ENCODE data around the gene NUDT5. TPM values are rescaled to one million over a fixed set of nuclear protein-coding genes. Genes with fewer than 3 reads are reported as not detected.

The NUDT5 gene
- total RNA-seq, 1 experiment from 2014 or later, result 117 TPM

- H4K8ac ChIP-seq (replicated peaks; ENCODE audit: insufficient read length, low read depth, low read length), result no peak overlapping the region
- no peak overlapping the region for H2BK15ac ChIP-seq (ENCODE audit: low read depth, low read length)
- H3K23ac ChIP-seq (ENCODE audit: insufficient read length, low read depth, low read length), result no peak overlapping the region
- peak overlapping the region; percentile 80 for H3K4me2 ChIP-seq (ENCODE audit: insufficient read depth, insufficient read length, low read length)
- H3K27me3 ChIP-seq (ENCODE audit: insufficient read depth, low read length), result no peaks in the 10 kb centered on the region
- peak overlapping the region; percentile 49 for H3K27ac ChIP-seq (ENCODE audit: insufficient read length, low read depth, low read length)
- no peak overlapping the region for H3K4ac ChIP-seq (ENCODE audit: low read depth, low read length)
- H3K27me3 Mint-ChIP-seq (ENCODE audit: low read depth), result no peaks in the 10 kb centered on the region
- peaks cover 28% of the 10 kb centered on the region for H3K79me2 ChIP-seq (ENCODE audit: insufficient read depth, low read length)
- H4K91ac ChIP-seq (ENCODE audit: insufficient read length, low read depth, low read length), result no peak overlapping the region
- no peak overlapping the region for H3K56ac ChIP-seq (ENCODE audit: insufficient read length, low read depth, low read length)
- H2AK5ac ChIP-seq (ENCODE audit: insufficient read length, low read length), result no peak overlapping the region
- peaks cover 4% of the 10 kb centered on the region for H3K23me2 ChIP-seq (ENCODE audit: insufficient read length, low read depth, low read length, poor library complexity, severe bottlenecking)
- no peaks in the 10 kb centered on the region for H3K9me3 ChIP-seq (ENCODE audit: control insufficient read depth, low read depth, low read length)
- TF ChIP-seq CTCF (conservative IDR thresholded peaks at IDR 0.05), result no peak
- no peak overlapping the region for H2AFZ ChIP-seq (ENCODE audit: low read length)
- H3K4me3 Mint-ChIP-seq, result peak overlapping the region; percentile 89 to 94
- H3K14ac ChIP-seq (ENCODE audit: insufficient read depth, low read length), result 0 out of 2 replicates have a peak overlapping the region, but pooled peaks have one; percentile 44
- H3K9ac ChIP-seq (ENCODE audit: extremely low read depth, insufficient read length, low read length), result peak overlapping the region; percentile 83
- no peak overlapping the region for H2BK5ac ChIP-seq (ENCODE audit: insufficient read length, low read length)
- H3K79me1 ChIP-seq (ENCODE audit: insufficient read depth, low read depth, low read length, poor library complexity, severe bottlenecking), result peaks cover 12% of the 10 kb centered on the region
- H4K5ac ChIP-seq (ENCODE audit: insufficient read length, low read depth, low read length), result no peak overlapping the region
- no peak for DNase-seq
- no peak overlapping the region for H3K18ac ChIP-seq (ENCODE audit: insufficient read length, low read depth, low read length)
- peak overlapping the region; percentile 98 to 99 (median 99); a peak in 6 of 7 replicates for H3K27ac Mint-ChIP-seq
- peaks cover 0 to 1% of the 10 kb centered on the region in 2 experiments; a peak in 2 of 5 replicates for H3K9me3 Mint-ChIP-seq
- peaks cover 6 to 16% of the 10 kb centered on the region in 2 experiments for H3K4me1 Mint-ChIP-seq
- no peak overlapping the region for H3T11ph ChIP-seq (ENCODE audit: low read length)
- peaks cover 13 to 33% (median 30%) of the 10 kb centered on the region in 3 experiments; a peak in 6 of 7 replicates for H3K36me3 Mint-ChIP-seq (ENCODE audit: insufficient read depth in 1 of 3, low read depth in 3 of 3)
- H2BK20ac ChIP-seq (ENCODE audit: low read depth, low read length, poor library complexity, severe bottlenecking), result no peak overlapping the region
- H3K4me1 ChIP-seq (ENCODE audit: insufficient read depth, low read length), result no peaks in the 10 kb centered on the region
- no CpG with 5 or more reads among the region's 15 CpGs for WGBS (ENCODE audit: extremely low coverage, insufficient read length, low lambda C conversion rate)
- no peak overlapping the region for H2BK120ac ChIP-seq (ENCODE audit: low read depth, low read length, poor library complexity, severe bottlenecking)
- no peaks in the 10 kb centered on the region for H4K20me1 ChIP-seq (ENCODE audit: control insufficient read depth, insufficient read depth, insufficient read length)
- no peak overlapping the region for H2BK12ac ChIP-seq (ENCODE audit: insufficient read length, low read depth, low read length)
Measured at GRCh38 chr10:12196531-12197211, 980 bp upstream of the NUDT5 start.

Data from H9 (cell line).